ENCODE results near the gene BTNL9. TPM values are rescaled to one million over a fixed set of nuclear protein-coding genes. Genes with fewer than 3 reads are reported as not detected.

The BTNL9 gene
- total and polyA plus RNA-seq, 2 of the 8 experiments (the other 6 are each of a cell fraction or from before 2014, with no cell fraction given), result 0.23 to 0.89 TPM

DNA sequence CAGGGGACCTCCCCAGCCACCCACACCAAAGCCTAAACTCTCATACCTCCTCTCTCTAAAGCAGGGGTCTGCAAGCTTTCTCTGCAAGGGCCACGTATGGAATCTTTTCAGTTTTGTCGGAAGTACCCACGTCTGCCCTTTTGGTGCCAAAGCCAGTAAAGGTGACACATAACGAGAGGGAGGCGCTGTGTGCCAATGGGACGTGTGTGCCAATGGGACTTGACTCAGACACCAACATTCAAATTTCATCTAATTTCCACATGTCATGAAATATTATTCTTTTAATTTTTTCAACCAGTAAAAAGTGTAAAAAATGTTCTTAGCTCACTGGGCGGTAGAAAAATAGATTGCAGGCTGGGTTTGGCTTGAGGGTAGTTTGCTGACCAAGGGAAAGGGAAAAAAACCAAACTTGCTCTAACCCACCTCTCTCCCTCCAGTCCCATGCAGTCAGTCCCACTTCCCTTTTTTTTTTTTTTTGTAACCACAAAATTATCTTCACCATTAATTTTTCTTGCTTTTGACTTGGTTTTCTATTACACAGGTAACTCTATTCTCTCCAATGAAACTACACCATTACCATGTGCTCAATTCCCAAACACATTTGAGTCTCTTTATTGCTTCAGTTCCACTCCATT is 65.4 kb downstream of the BTNL9 start:
- Histone ChIP-seq H3K4me2 (ENCODE audit: insufficient read depth in 1 of 2, low read depth in 2 of 2, low read length in 2 of 2) (peak overlapping the region in 1 of 2 experiments; percentile 69; a peak in 2 of 4 replicates), H3K27ac (ENCODE audit: low read depth, low read length) (no peak overlapping the region), H3K9ac (replicated peaks in 1 of 4; ENCODE audit: extremely low read depth in 1 of 4, low read depth in 3 of 4, low read length in 3 of 4) (no peak overlapping the region), H3K4me3 (ENCODE audit: extremely low read depth in 1 of 4, insufficient read depth in 2 of 4, low read depth in 3 of 4, low read length in 4 of 4) (no peak overlapping the region; a peak in 3 of 8 replicates), H3K79me2 (ENCODE audit: control insufficient read depth in 1 of 2, insufficient read depth in 2 of 2, low read length in 2 of 2) (no peaks in the 10 kb centered on the region), H3K9me3 (ENCODE audit: insufficient read depth in 2 of 2, low read depth in 1 of 2, low read length in 1 of 2) (no peaks in the 10 kb centered on the region), H4K5ac (ENCODE audit: insufficient read length, low read depth, low read length) (no peak overlapping the region), H4K20me1 (replicated peaks in 1 of 2; ENCODE audit: control insufficient read depth in 1 of 2, insufficient read depth in 2 of 2, low read length in 2 of 2) (no peaks in the 10 kb centered on the region), H4K91ac (replicated peaks; ENCODE audit: insufficient read length, low read length) (no peak overlapping the region), H3K36me3 (ENCODE audit: control insufficient read depth in 2 of 4, insufficient read depth in 4 of 4, low read length in 3 of 4) (peaks cover 0 to 1% (median 0%) of the 10 kb centered on the region in 4 experiments; a peak in 1 of 8 replicates), H3K4ac (replicated peaks; ENCODE audit: insufficient read length, low read depth, low read length) (no peak overlapping the region), H2BK5ac (ENCODE audit: low read depth, low read length) (no peak overlapping the region), H2BK20ac (ENCODE audit: low read length) (no peak overlapping the region), H2BK15ac (ENCODE audit: low read length) (no peak overlapping the region), H2BK12ac (ENCODE audit: low read depth, low read length) (no peak overlapping the region), H3K23ac (ENCODE audit: insufficient read length) (no peak overlapping the region), H2AFZ (ENCODE audit: low read length) (no peak overlapping the region), H3K56ac (replicated peaks; ENCODE audit: insufficient read length, low read depth, low read length) (no peak overlapping the region), H3K14ac (ENCODE audit: insufficient read length) (no peak overlapping the region), H3K27me3 (replicated peaks in 1 of 4; ENCODE audit: control insufficient read depth in 3 of 4, extremely low read depth in 1 of 4, insufficient read depth in 3 of 4, low read length in 3 of 4) (peaks cover 3 to 16% (median 10%) of the 10 kb centered on the region in 4 experiments), H3K79me1 (ENCODE audit: low read depth, low read length) (no peaks in the 10 kb centered on the region), H3K4me1 (replicated peaks in 1 of 4; ENCODE audit: control insufficient read depth in 3 of 4, insufficient read depth in 4 of 4, low read length in 3 of 4) (peaks cover 0 to 11% (median 6%) of the 10 kb centered on the region in 4 experiments; a peak in 6 of 7 replicates), H2BK120ac (replicated peaks; ENCODE audit: low read depth, low read length) (no peak overlapping the region), H3K23me2 (ENCODE audit: low read depth, low read length) (no peaks in the 10 kb centered on the region), H2AK5ac (ENCODE audit: low read depth, low read length) (no peak overlapping the region), H3K18ac (ENCODE audit: extremely low read depth, low read length) (no peak overlapping the region), H4K8ac (ENCODE audit: extremely low read depth, insufficient read depth, low read length) (no peak overlapping the region)
- ChIA-PET POLR2A (ENCODE audit: partially characterized antibody) (no interaction called here), CTCF (ENCODE audit: partially characterized antibody) (no interaction called here)
- TF ChIP-seq CHD1 (IDR thresholded peaks at IDR 0.05; ENCODE audit: low read depth, low read length), result no peak
- no peak for TF ChIP-seq SP1 (IDR thresholded peaks at IDR 0.05; ENCODE audit: low read depth, low read length)
- no peak for TF ChIP-seq SIX5 (IDR thresholded peaks at IDR 0.05; ENCODE audit: low read depth, low read length)
- no peak for TF ChIP-seq HDAC2 (IDR thresholded peaks at IDR 0.05; ENCODE audit: borderline replicate concordance in 1 of 2, low read depth in 2 of 2, low read length in 2 of 2)
- TF ChIP-seq JUN (IDR thresholded peaks at IDR 0.05; ENCODE audit: low read depth, low read length), result no peak
- TF ChIP-seq POLR2AphosphoS5 (IDR thresholded peaks at IDR 0.05; ENCODE audit: low read depth, low read length), result no peak
- FAIRE-seq (no peak), DNase-seq (ENCODE audit: low read depth in 1 of 2, low spot score in 2 of 2) (no peak)
- WGBS, 2 experiments (ENCODE audit: extremely low coverage in 1 of 2, insufficient coverage in 1 of 2, insufficient read length in 1 of 2, insufficient replicate concordance in 2 of 2, low coverage in 1 of 2, low lambda C conversion rate in 2 of 2, missing lambda C conversion rate in 1 of 2), result 59% methylated on average over 7 of the region's 7 CpGs; no CpG with 5 or more reads in 1 of the 2 experiments
